Measurements from ENCODE around the gene HYOU1. TPM values are rescaled to one million over a fixed set of nuclear protein-coding genes. Genes with fewer than 3 reads are reported as not detected.

Gene HYOU1
- total and polyA plus RNA-seq, 2 of the 8 experiments (the other 6 are each of a cell fraction or from before 2014, with no cell fraction given): 239 to 295 TPM

- TF ChIP-seq CREB1 (IDR thresholded peaks at IDR 0.05): 0 out of 2 replicates have a peak, but pooled peaks have one; percentile 26
- TF ChIP-seq FOSL1 (IDR thresholded peaks at IDR 0.05; ENCODE audit: insufficient read depth, low read depth, low read length): 0 out of 2 replicates have a peak, but pooled peaks have one; percentile 48
- TF ChIP-seq KDM5A (IDR thresholded peaks at IDR 0.05; ENCODE audit: low read length): no peak
- peak in 1 of 2 experiments; percentile 53; a peak in 2 of 4 replicates for TF ChIP-seq HDAC2 (IDR thresholded peaks at IDR 0.05; ENCODE audit: borderline replicate concordance in 1 of 2, low read depth in 2 of 2, low read length in 2 of 2)
- TF ChIP-seq NANOG (IDR thresholded peaks at IDR 0.05; ENCODE audit: insufficient read depth, low read depth, low read length, poor library complexity, severe bottlenecking): no peak
- peak; percentile 100 for TF ChIP-seq TAF1 (IDR thresholded peaks at IDR 0.05; ENCODE audit: low read depth, low read length)
- TF ChIP-seq TBP (IDR thresholded peaks at IDR 0.05; ENCODE audit: low read depth, low read length): peak; percentile 99
- TF ChIP-seq TAF7 (optimal IDR thresholded peaks at IDR 0.05; ENCODE audit: borderline replicate concordance, low read depth, low read length): peak; percentile 98
- 0 out of 2 replicates have a peak, but pooled peaks have one; percentile 69 for TF ChIP-seq RBBP5 (IDR thresholded peaks at IDR 0.05; ENCODE audit: borderline replicate concordance, low read depth, low read length)
- no peak for TF ChIP-seq SRF (IDR thresholded peaks at IDR 0.05; ENCODE audit: low read depth, low read length)
- TF ChIP-seq JUN (IDR thresholded peaks at IDR 0.05; ENCODE audit: low read depth, low read length): no peak
- no peak for TF ChIP-seq GABPA (IDR thresholded peaks at IDR 0.05; ENCODE audit: borderline replicate concordance, insufficient read depth, low read length)
- TF ChIP-seq CTBP2 (IDR thresholded peaks at IDR 0.05; ENCODE audit: borderline replicate concordance, insufficient read depth, insufficient read length, low read length): no peak
Measured at GRCh38 chr11:119095066-119095880, 38.3 kb upstream of the HYOU1 start (continued).

Measured in H1 (cell line).